Vagina (tissue), 2 donors: ENCODE results near the gene PRR5L.

Experiments used
- POLR2A ChIP-seq, 2 donors: fragments of 450-650 bp; IDR thresholded peaks; one replicate each; pipeline ENCODE4 v1.6.1; 2017; ENCODE audit warnings: antibody characterized with exemption in 2 of 2, mild to moderate bottlenecking in 2 of 2, moderate library complexity in 2 of 2
- POLR2AphosphoS5 ChIP-seq, 2 donors: sonication (generic); formaldehyde crosslinking; IDR thresholded peaks; one replicate each; pipeline ENCODE4 v1.9.0; 2017; ENCODE audit warnings: antibody characterized with exemption in 2 of 2, mild to moderate bottlenecking in 2 of 2, low read depth in 1 of 2; ENCODE audit not compliant: insufficient read depth in 1 of 2
- TF ChIP-seq, protein P1 (sequence below), 3 experiments: fragments of 450-650 bp in 2 of 3; fragments of 200-600 bp in 1 of 3; sonication (generic) in 1 of 3; IDR thresholded peaks; one replicate each; pipeline ENCODE4 v1.5.1; 2017 to 2019; ENCODE audit warnings: antibody characterized with exemption in 3 of 3, mild to moderate bottlenecking in 2 of 3, moderate library complexity in 2 of 3

DNA sequence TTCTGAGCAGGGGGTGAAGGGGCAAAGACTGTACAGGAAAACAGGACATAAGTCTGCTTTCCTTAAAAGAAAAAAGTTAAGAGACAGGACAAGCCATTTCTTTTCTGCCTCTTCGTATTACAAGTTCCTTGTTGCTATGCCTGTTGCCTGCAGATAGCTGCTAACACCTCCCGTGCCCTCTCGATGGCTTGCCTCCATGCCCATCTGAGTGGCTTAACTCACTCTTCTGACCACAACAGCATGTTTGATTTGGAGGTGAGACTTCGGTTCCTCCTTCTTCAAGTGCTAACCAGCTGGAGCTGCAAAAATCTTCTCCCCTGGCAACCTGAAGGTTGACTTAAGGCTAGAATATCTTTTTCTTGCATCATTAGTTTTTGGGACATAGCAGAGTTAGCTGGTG, 103.1 kb downstream of the PRR5L start:
- TF ChIP-seq, protein P1, sequence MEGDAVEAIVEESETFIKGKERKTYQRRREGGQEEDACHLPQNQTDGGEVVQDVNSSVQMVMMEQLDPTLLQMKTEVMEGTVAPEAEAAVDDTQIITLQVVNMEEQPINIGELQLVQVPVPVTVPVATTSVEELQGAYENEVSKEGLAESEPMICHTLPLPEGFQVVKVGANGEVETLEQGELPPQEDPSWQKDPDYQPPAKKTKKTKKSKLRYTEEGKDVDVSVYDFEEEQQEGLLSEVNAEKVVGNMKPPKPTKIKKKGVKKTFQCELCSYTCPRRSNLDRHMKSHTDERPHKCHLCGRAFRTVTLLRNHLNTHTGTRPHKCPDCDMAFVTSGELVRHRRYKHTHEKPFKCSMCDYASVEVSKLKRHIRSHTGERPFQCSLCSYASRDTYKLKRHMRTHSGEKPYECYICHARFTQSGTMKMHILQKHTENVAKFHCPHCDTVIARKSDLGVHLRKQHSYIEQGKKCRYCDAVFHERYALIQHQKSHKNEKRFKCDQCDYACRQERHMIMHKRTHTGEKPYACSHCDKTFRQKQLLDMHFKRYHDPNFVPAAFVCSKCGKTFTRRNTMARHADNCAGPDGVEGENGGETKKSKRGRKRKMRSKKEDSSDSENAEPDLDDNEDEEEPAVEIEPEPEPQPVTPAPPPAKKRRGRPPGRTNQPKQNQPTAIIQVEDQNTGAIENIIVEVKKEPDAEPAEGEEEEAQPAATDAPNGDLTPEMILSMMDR (IDR thresholded peaks at IDR 0.05) = no peak
- TF ChIP-seq POLR2AphosphoS5 (IDR thresholded peaks at IDR 0.05; ENCODE audit: insufficient read depth in 1 of 2, low read depth in 1 of 2) = no peak
- no peak for TF ChIP-seq POLR2A (IDR thresholded peaks at IDR 0.05)
